Uterus (tissue), 4 donors: ENCODE measurements around the gene KCTD14. TPM values are rescaled to one million over a fixed set of nuclear protein-coding genes. Genes with fewer than 3 reads are reported as not detected.

Source experiments
- DNase-seq, 2 donors: peaks; one replicate each; pipeline ENCODE4 v3.0.0-alpha.2; 2019 to 2020
- H3K27ac ChIP-seq, 2 donors: fragments of 200-600 bp; sonication (generic); 1 replicate in 1 of 2; 2 replicates in 1 of 2; pipeline ENCODE4 v1.5.1; 2016 to 2018
- H3K27me3 ChIP-seq, 2 donors: fragments of 200-600 bp; sonication (generic); one replicate each; pipeline ENCODE4 v1.5.1; 2018 to 2019; ENCODE audit warnings: control low read depth in 1 of 2
- H3K36me3 ChIP-seq, 2 donors: fragments of 200-600 bp; sonication (generic); one replicate each; pipeline ENCODE4 v1.5.1; 2019; ENCODE audit warnings: control low read depth in 1 of 2
- H3K4me1 ChIP-seq, 2 donors: fragments of 200-600 bp; sonication (generic); one replicate each; pipeline ENCODE4 v1.5.1; 2018 to 2019; ENCODE audit warnings: control low read depth in 1 of 2
- H3K4me3 ChIP-seq, 2 donors: fragments of 200-600 bp; sonication (generic); 1 replicate in 1 of 2; 2 replicates in 1 of 2; pipeline ENCODE4 v1.5.1; 2018 to 2019; ENCODE audit warnings: mild to moderate bottlenecking in 1 of 2
- H3K9me3 ChIP-seq, 2 donors: fragments of 200-600 bp; sonication (generic); one replicate each; pipeline ENCODE4 v1.5.1; 2019; ENCODE audit warnings: control low read depth in 1 of 2
- CTCF ChIP-seq, 4 experiments: fragments of 200-600 bp in 2 of 4; fragments of 450-650 bp in 2 of 4; sonication (generic) in 2 of 4; IDR thresholded peaks; one replicate each; pipeline ENCODE4 v1.5.1; 2016 to 2019; ENCODE audit warnings: antibody characterized with exemption in 4 of 4, mild to moderate bottlenecking in 2 of 4, moderate library complexity in 1 of 4
- POLR2A ChIP-seq, 2 donors: fragments of 450-650 bp; IDR thresholded peaks; one replicate each; pipeline ENCODE4 v1.6.1; 2016; ENCODE audit warnings: antibody characterized with exemption in 2 of 2, mild to moderate bottlenecking in 1 of 2, moderate library complexity in 1 of 2
- intact Hi-C: fragments of 100-400 bp; cut with DNase I; formaldehyde crosslinking; loops from one replicate; pipeline ENCODE4 v1.15.1; 2023; ENCODE audit warnings: low total_unique reads
- total RNA-seq, 4 donors: library from RNA; depleted of rRNA in 3 of 4; stranded (reverse); fragments of >200 nt in 3 of 4; gene quantifications; one replicate each; pipeline versions ENCODE4 v1.1.0 to v1.2.4, GENCODE V29; 2014 to 2023
- donor health status: DM: yes; HTN: yes; CAD: no.

Gene KCTD14
- total RNA-seq, 4 donors from 2014 or later: 4.1 to 10.6 (median 8.2) TPM

- Histone ChIP-seq H3K27me3 (no peaks in the 10 kb centered on the region), H3K4me3 (no peak overlapping the region), H3K9me3 (no peaks in the 10 kb centered on the region), H3K4me1 (no peaks in the 10 kb centered on the region), H3K27ac (no peak overlapping the region), H3K36me3 (no peaks in the 10 kb centered on the region)
- intact Hi-C loops: no loop called here
- TF ChIP-seq CTCF (IDR thresholded peaks at IDR 0.05): no peak
- no peak for TF ChIP-seq POLR2A (IDR thresholded peaks at IDR 0.05)
- no peak for DNase-seq
Measured at GRCh38 chr11:78056093-78056492, 33.0 kb upstream of the KCTD14 start.

DNA sequence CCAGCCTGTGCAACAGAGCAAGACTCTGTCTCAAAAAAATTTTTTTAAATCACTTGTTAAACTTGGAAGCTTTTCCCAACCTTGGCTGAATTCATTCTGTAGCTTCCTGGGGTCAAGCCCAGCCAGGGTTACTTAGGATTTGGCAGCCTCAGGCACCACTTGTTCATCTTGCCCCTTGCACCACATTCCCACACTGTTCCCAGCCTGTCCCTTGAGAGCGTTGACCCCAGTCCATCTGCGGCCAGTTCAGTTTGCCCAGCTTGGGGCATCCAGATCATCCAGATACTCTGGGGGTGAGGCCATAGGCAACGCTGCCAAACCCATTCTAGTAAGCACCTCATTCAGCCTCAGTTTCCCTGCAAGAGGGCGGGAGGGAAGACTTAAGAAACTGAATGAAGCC lies 31.9 kb upstream of the KCTD14 start:
- TF ChIP-seq POLR2A (IDR thresholded peaks at IDR 0.05): no peak
- intact Hi-C loops: no loop called here
- H3K9me3 ChIP-seq: no peaks in the 10 kb centered on the region
- H3K4me1 ChIP-seq: no peaks in the 10 kb centered on the region
- H3K27ac ChIP-seq: no peak overlapping the region
- no peak overlapping the region for H3K4me3 ChIP-seq
- H3K27me3 ChIP-seq: no peaks in the 10 kb centered on the region
- no peak for DNase-seq
- no peaks in the 10 kb centered on the region for H3K36me3 ChIP-seq

DNA sequence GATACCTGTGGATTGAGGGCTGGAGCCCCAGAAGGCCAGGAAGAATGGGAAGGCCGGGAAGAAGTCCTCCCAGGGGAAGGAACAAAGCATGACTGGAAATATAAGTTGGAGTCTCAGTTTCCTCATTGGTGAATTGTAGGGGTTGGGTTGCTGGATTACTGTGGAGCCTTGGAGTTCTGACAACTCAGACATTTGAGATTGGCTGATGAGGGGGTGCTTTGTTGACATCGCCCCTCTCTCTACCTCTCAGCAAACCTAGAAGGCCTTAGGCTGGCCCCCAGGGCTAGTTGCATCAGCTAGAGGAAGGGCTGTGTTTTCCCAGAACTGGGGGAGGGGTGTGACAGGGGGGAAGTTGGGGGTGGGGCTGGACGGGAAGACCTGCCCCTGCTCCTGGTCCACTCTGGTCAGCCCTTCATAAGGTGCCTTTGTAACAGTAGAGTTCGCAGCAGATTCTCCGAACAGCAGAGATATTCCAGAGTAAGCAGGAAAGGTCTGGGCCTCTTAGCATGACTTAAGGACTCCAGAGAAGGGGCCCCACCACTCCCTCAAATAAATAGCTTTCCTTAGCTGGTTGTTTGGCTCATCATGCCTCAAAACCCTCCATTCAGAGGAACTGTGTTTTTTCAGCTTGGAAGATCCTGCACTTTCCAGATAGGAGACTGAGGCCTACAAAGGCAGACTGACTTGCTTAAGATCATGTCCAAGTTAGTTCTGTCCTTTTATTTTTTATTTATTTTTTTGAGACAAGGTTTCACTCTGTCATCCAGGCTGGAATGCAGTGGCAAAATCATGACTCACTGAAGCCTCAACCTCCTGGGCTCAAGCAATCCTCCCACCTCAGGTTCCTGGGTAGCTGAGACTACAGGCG lies 28.1 kb upstream of the KCTD14 start:
- TF ChIP-seq CTCF (IDR thresholded peaks at IDR 0.05) (no peak), POLR2A (IDR thresholded peaks at IDR 0.05) (no peak)
- H3K9me3 ChIP-seq: no peaks in the 10 kb centered on the region
- intact Hi-C loops: no loop called here
- H3K4me1 ChIP-seq: no peaks in the 10 kb centered on the region
- no peak for DNase-seq
- H3K36me3 ChIP-seq: no peaks in the 10 kb centered on the region
- no peaks in the 10 kb centered on the region for H3K27me3 ChIP-seq
- no peak overlapping the region for H3K27ac ChIP-seq
- no peak overlapping the region for H3K4me3 ChIP-seq

- no peak for DNase-seq
- H3K27me3 ChIP-seq: no peaks in the 10 kb centered on the region
- H3K4me3 ChIP-seq: no peak overlapping the region
- H3K9me3 ChIP-seq: no peaks in the 10 kb centered on the region
- TF ChIP-seq CTCF (IDR thresholded peaks at IDR 0.05): no peak
- no peak for TF ChIP-seq POLR2A (IDR thresholded peaks at IDR 0.05)
- intact Hi-C loops: no loop called here
- no peaks in the 10 kb centered on the region for H3K36me3 ChIP-seq
- H3K27ac ChIP-seq: no peak overlapping the region
- H3K4me1 ChIP-seq: no peaks in the 10 kb centered on the region
Measured at GRCh38 chr11:78049348-78049747, 26.3 kb upstream of the KCTD14 start.

GRCh38 chr11:78048561-78048960 lies 25.5 kb upstream of the KCTD14 start:
- Histone ChIP-seq H3K4me3 (no peak overlapping the region), H3K27ac (no peak overlapping the region), H3K36me3 (no peaks in the 10 kb centered on the region), H3K27me3 (no peaks in the 10 kb centered on the region), H3K4me1 (no peaks in the 10 kb centered on the region), H3K9me3 (no peaks in the 10 kb centered on the region)
- intact Hi-C loops: no loop called here
- DNase-seq: no peak
- TF ChIP-seq POLR2A (IDR thresholded peaks at IDR 0.05) (no peak), CTCF (IDR thresholded peaks at IDR 0.05) (no peak)
